HG03354 (cell line): ENCODE results near the gene LIPC.

ENCODE experiments used
- ATAC-seq: cut with Tn5 transposase; IDR thresholded peaks from one replicate; pipeline ENCODE4 v1.9.1; 2021; ENCODE audit warnings: mild to moderate bottlenecking; ENCODE audit not compliant: unreplicated experiment, poor library complexity, severe bottlenecking

LIPC gene

DNA sequence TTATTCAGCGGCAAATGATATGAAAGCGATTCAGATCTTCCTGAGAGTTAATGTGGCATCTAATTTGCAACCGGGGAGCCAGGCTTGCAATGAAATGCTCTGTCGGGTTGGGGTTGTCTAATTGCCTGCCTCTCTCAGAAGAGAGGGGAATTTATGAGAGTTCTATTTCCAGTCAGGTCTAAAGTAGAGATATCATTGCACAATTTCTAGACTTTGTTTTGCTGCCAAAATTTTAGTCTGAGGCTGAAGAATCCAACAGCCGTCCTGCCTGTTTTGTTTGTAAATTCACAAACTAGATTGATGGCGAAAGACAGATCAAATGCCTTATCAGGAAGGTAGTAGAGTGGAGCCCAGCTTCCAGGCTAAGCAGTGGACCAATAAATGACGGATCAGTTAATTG lies 610 bp downstream of the LIPC start:
- no peak for ATAC-seq

- no peak for ATAC-seq
These were observed 2.0 kb downstream of the LIPC start for GRCh38 chr15:58433597-58434333.

- no peak for ATAC-seq
These were observed 2.6 kb downstream of the LIPC start for GRCh38 chr15:58434334-58434875.

DNA sequence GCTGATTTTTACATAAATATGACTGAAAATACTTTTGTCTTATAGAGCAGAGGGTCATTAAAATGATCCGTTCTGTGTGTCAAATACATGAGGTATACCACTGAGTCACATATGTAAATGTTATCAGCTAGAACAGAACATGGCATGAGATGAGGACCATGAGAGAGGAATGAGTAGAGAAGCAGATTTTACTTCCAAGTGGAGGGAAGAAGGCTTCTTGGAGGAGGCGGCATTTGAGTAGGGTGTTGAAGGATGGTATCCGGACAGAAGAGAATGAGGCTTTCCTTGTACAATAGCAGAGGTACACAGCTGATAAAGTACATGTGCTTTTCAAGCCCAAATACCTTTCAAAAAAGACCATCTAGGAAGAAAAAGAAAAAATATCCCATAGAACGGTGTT lies 4.8 kb downstream of the LIPC start:
- no peak for ATAC-seq

- no peak for ATAC-seq
These were observed 5.8 kb downstream of the LIPC start for GRCh38 chr15:58437531-58438105.

- no peak for ATAC-seq
These were observed 6.3 kb downstream of the LIPC start for GRCh38 chr15:58438111-58438510.

GRCh38 chr15:58438956-58439355 lies 7.2 kb downstream of the LIPC start:
- ATAC-seq, result no peak

DNA sequence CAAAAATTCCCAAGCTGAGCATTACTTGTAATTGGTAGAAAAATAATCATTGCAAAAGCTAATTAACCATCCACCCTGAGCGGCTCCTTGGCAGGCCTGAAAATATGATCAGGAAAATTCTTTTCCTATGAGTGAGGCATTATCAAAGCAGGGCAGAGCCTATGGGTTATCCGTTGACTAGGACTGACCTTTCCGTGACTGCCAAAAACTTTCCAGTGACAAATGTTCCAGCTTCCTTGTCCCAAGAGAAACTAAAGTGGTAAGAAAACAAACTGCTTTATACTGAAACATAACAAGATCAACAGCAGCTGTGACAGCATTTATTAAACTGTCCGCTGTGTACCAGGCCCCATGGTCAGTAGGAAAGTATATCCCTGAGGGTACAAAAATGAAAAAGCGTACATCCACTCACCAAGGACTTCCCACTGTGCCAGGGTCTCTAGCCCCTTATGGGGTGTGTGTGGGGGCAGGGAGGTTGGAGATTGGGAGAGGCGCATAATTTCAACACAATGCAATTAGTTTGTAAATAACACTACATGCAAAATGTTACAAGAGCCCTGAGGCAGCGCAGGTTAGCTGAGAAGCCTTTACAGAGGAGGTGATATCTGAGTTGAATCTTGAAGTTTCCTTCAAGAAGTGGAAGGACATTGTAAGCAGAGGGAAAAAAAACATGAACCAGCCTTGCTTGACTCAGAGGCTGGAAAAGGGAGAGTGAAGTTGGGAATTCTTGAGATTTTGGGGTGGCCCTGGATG lies 8.5 kb downstream of the LIPC start:
- ATAC-seq, result no peak

DNA sequence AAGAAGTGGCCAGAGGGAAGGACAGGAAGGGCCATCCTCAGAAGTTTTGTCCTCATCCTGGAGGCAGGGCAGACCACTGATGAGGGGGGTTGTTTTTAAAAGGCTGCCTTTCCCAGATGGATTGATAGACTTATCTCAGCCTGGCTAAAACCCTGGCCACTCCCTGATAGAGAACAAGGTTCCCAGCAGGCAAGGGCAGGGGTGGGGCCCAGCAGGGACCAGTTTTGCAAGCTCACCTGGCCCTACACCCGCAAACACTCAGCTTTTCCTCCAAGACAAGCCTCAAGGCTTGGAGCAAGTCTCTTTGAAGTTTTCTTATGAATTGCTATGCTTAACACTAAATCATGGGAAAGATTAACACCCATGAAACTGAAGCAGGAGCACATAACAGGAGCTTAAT lies 9.1 kb downstream of the LIPC start:
- ATAC-seq, result no peak

GRCh38 chr15:58441376-58442070 lies 9.7 kb downstream of the LIPC start:
- ATAC-seq, result no peak

GRCh38 chr15:58442122-58442521 lies 10.3 kb downstream of the LIPC start:
- ATAC-seq, result no peak

DNA sequence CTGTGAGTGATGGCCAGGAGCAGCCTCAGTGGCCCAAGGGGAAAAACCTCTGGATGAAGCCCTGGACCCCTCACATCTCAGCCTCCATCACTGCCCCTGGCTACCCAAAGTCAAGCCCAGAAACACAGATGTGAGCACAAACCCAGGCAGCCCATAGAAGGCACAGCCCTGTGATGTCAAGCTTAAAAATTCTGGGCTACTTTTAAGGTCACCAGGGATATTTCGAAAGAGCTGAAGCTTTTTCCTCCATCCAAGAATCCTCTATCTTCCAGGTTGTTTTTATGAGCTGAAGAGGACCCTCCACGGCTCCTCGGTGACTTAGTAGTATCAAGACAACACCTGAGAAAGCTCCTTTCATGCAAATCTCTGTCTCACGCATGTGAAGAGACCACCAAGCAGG lies 11.5 kb downstream of the LIPC start:
- no peak for ATAC-seq

- no peak for ATAC-seq
These were observed 12.3 kb downstream of the LIPC start for GRCh38 chr15:58444056-58444455.

DNA sequence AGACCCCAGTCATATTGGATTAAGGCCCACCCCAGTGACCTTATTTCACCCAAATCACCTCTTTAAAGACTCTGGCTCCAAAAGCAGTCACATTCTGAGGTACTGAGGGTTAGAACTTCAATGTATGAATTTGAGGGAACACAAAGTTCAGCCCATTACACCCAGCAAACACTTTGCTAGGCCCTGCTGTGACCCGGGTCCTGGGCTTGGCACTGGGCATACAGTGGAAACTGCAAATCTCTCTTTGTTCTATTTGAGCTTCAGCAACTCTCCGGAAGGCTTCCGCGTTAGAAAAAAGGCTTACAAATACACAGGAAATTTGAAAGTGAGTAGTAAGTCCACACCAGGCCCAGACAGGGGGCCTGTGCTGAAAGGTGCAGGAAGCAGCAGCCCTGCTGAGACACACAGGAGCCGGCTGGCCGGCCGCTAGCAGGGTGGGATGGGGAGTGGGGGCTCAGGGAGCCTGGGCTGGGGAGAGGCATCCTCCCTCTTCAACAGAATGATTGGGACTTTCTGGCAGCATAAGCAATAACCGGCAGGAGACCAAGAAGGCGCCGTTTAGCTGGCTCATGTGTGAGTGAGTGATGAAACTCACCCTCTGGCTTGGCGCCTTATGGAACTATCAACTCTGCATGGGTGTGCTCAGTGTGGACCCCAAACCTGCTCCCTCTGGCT lies 13.0 kb downstream of the LIPC start:
- ATAC-seq, result no peak

GRCh38 chr15:58445865-58446264 lies 14.1 kb downstream of the LIPC start:
- ATAC-seq, result no peak

DNA sequence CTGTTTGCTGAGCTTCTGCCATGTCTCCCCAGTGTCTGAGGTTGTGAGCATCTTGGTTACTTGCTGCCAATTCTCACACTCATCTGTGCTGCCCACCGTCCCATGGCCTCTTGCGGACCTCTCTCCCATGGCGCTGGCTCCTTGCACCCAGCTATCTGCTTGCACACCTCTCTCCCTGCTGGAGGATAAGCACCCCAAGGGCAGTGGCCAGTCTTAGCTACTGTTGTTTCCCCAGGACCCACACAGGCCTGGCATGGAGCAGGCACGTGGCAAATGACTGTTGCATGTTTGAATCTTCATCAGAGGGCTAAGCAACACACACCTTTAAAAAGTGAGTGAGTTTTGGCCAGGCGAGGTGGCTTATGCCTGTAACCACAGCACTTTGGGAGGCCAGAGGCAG lies 14.7 kb downstream of the LIPC start:
- no peak for ATAC-seq

DNA sequence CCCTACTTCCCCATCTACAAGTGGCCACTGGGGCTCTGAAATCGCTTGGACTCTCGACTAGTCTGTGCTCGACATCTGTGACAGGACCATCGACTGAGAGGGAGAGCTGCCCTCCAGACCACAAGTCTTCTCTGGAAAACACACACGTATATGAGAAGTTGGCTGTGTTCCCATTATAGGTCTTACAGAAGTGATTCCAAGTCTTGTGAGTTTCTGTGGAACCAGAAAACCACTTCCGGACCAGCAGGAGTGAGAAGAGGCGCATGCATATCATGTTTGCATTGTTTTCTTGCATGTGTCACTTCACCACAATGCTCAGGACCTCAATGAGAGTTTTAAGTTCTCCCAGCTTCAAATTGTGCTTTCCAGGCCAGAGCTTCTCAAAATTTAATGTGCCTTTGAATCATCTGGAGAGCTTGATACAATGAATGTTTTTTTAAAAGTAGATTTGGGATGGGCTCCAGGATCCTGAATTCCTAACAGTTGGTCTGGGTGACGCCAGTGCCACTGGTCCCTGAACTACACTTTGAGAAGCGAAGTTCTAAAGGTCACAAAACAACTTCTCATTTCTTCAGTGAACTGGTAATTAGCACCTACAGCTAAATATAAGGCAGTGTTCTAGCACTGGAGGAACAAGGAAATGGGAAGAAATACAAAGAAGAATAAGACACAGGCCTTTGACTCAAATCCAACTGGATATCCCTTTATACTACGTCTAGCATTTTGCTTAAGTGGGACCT lies 15.7 kb downstream of the LIPC start:
- no peak for ATAC-seq

DNA sequence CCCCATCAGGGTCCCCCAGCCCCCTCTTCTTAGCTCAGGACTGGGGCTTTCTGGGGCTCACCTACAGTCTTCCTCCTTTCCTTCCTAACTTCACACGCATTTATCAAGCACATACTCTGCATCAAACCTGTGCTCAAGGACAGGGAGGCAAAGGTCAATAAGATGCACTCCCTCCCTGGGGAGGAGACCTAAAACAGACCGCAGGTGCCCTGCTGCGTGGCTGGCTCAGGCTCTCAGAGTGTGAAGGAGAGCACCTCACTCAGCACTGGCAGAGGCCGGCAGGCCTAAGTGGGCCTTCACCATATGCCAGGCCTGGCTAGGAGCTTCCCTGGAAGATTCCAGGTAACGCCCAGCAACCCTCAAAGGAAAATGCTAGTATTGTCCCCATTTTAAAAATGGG lies 16.5 kb downstream of the LIPC start:
- no peak for ATAC-seq

DNA sequence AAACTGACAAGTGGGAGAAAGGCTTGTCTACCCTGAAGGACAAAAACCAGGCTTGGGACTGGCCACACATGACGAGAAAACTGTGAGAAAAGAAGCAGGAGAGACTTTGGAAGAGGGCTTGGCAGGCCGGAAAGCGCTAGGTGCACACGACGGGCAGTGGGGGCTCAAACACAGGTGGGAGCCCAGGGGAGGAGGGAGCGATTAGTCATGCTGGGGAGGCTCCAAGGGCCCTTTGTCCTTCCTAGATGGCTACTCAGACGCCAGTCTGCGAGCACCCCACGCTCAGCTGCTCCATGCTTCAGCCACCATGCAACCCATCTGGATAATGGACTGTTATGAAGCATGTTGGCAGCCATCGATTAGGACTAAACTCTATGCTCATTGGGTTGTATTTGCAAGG lies 17.1 kb downstream of the LIPC start:
- ATAC-seq, result no peak
